Keratinocyte (primary cell): ENCODE data around the gene PCDH9. TPM values are rescaled to one million over a fixed set of nuclear protein-coding genes. Genes with fewer than 3 reads are reported as not detected.

ENCODE experiments used
- DNase-seq: peaks from one replicate; pipeline ENCODE4 v3.0.0-alpha.2; 2011; ENCODE audit warnings: low read depth, missing footprints, low spot score
- FAIRE-seq: peaks from 2 replicates; lab custom pipeline; 2011; peaks lifted over from hg19 to GRCh38; lab: Jason Lieb, UNC
- H2AFZ ChIP-seq: 2 replicates; pipeline ENCODE4 v1.6.0; 2012; ENCODE audit warnings: low read length, control low read depth, inconsistent platforms; ENCODE audit not compliant: control insufficient read depth
- H3K27ac ChIP-seq: 2 replicates; pipeline ENCODE4 v1.5.1; 2011; ENCODE audit warnings: low read length; ENCODE audit not compliant: control insufficient read depth, insufficient read depth
- H3K27me3 ChIP-seq: 3 replicates; pipeline ENCODE4 v1.6.0; 2011; ENCODE audit warnings: low read length; ENCODE audit not compliant: control insufficient read depth, insufficient read depth; ENCODE audit errors: extremely low read depth
- H3K36me3 ChIP-seq, 2 experiments: 2 replicates in 1 of 2; 3 replicates in 1 of 2; pipeline ENCODE4 v1.5.1; 2011; ENCODE audit warnings: low read length in 2 of 2, mild to moderate bottlenecking in 1 of 2; ENCODE audit not compliant: control insufficient read depth in 2 of 2, insufficient read depth in 2 of 2; ENCODE audit errors: extremely low read depth in 1 of 2
- H3K4me1 ChIP-seq: 3 replicates; pipeline ENCODE4 v1.5.1; 2011; ENCODE audit warnings: low read length; ENCODE audit not compliant: control insufficient read depth, insufficient read depth; ENCODE audit errors: extremely low read depth
- H3K4me2 ChIP-seq: 3 replicates; pipeline ENCODE4 v1.6.0; 2011; ENCODE audit warnings: low read depth, low read length; ENCODE audit not compliant: control insufficient read depth, insufficient read depth; ENCODE audit errors: extremely low read depth
- H3K4me3 ChIP-seq, 3 experiments: fragments of 200-600 bp in 1 of 3; sonication (generic) in 1 of 3; 2 replicates in 2 of 3; 3 replicates in 1 of 3; pipeline ENCODE4 v1.5.1; 2011 to 2016; ENCODE audit warnings: low read length in 3 of 3, mild to moderate bottlenecking in 3 of 3, control low read depth in 2 of 3, inconsistent platforms in 1 of 3, low read depth in 1 of 3, mixed read lengths in 1 of 3, mixed run types in 1 of 3, moderate library complexity in 1 of 3; ENCODE audit not compliant: control insufficient read depth in 2 of 3, insufficient read depth in 2 of 3; ENCODE audit errors: extremely low read depth in 1 of 3
- H3K79me2 ChIP-seq: 2 replicates; pipeline ENCODE4 v1.6.0; 2012; ENCODE audit warnings: low read length; ENCODE audit not compliant: control insufficient read depth, insufficient read depth
- H3K9ac ChIP-seq: 3 replicates; pipeline ENCODE4 v1.6.0; 2011; ENCODE audit warnings: low read length; ENCODE audit not compliant: control insufficient read depth, insufficient read depth; ENCODE audit errors: extremely low read depth
- H3K9me1 ChIP-seq: 3 replicates; pipeline ENCODE4 v1.6.0; 2011; ENCODE audit warnings: low read length; ENCODE audit not compliant: control insufficient read depth, insufficient read depth; ENCODE audit errors: extremely low read depth
- H3K9me3 ChIP-seq: 2 replicates; pipeline ENCODE4 v1.5.1; 2012; ENCODE audit warnings: low read depth, low read length; ENCODE audit not compliant: control insufficient read depth
- H4K20me1 ChIP-seq: 3 replicates; pipeline ENCODE4 v1.6.0; 2011; ENCODE audit warnings: low read length; ENCODE audit not compliant: control insufficient read depth, insufficient read depth; ENCODE audit errors: extremely low read depth
- EZH2 ChIP-seq: IDR thresholded peaks from one replicate; pipeline ENCODE4 v1.6.1; 2012; ENCODE audit warnings: inconsistent platforms, mild to moderate bottlenecking, low read length, moderate library complexity
- dilution Hi-C: fragments of 300-500 bp; cut with MboI; formaldehyde crosslinking; loops from one replicate; pipeline ENCODE4 v1.7.0; 2020; ENCODE audit warnings: low sequenced_read_pairs; ENCODE audit not compliant: extremely low pct_ligation_motif_present
- polyA plus RNA-seq, 5 experiments: library from polyadenylated mRNA; depleted of rRNA in 3 of 5; stranded (reverse) in 3 of 5; stranded (forward) in 1 of 5; unstranded in 1 of 5; fragments of >200 nt; gene quantifications; 1 replicate in 1 of 5; 2 replicates in 3 of 5; 3 replicates in 1 of 5; pipeline versions ENCODE4 v1.2.1 to v1.2.3, GENCODE V29; 2011 to 2012; ENCODE audit warnings: missing spikeins in 2 of 5, low read depth in 1 of 5, low replicate concordance in 1 of 5
- TF ChIP-seq, protein P1 (sequence below), 3 experiments: IDR thresholded peaks in 1 of 3; conservative IDR thresholded peaks in 1 of 3; optimal IDR thresholded peaks in 1 of 3; 2 replicates in 2 of 3; 3 replicates in 1 of 3; pipeline versions ENCODE3 to v1.5.1; 2011; ENCODE audit warnings: low read length in 3 of 3, mild to moderate bottlenecking in 3 of 3, moderate library complexity in 2 of 3, control low read depth in 1 of 3, inconsistent platforms in 1 of 3; ENCODE audit not compliant: insufficient read depth in 2 of 3; ENCODE audit errors: extremely low read depth in 1 of 3

The PCDH9 gene
- polyA plus RNA-seq, 1 donor (not counting 4 experiments of a cell fraction or from before 2014, with no cell fraction given), result 0.21 TPM

- no peak for FAIRE-seq
- dilution Hi-C loops, result no loop called here
Measured at GRCh38 chr13:66559093-66559492, 671.0 kb downstream of the PCDH9 start.

DNA sequence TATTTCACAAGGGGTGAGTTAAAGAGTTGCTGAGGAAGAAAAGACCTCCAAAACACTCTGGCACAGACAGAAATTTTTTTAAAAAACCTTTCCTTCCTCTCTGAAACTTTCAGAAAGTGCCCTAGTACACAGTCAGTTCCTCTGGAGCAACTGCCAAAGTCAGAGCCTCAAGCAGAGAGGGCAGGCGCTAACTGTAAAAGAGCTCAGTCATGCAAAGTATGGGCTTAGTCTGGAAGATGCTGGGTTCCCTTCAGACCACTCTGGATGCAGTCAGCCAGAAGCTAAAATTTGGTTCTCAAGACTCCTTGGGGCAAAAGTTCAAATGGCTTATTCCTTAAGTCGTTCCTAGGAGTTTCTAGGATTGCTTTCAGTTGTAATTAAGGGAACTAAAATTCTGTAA is 671.6 kb downstream of the PCDH9 start:
- no peak for DNase-seq
- H3K79me2 ChIP-seq, result no peaks in the 10 kb centered on the region
- no peaks in the 10 kb centered on the region for H3K4me1 ChIP-seq
- no peak overlapping the region for H3K4me2 ChIP-seq
- no peaks in the 10 kb centered on the region for H3K36me3 ChIP-seq
- TF ChIP-seq, protein P1, sequence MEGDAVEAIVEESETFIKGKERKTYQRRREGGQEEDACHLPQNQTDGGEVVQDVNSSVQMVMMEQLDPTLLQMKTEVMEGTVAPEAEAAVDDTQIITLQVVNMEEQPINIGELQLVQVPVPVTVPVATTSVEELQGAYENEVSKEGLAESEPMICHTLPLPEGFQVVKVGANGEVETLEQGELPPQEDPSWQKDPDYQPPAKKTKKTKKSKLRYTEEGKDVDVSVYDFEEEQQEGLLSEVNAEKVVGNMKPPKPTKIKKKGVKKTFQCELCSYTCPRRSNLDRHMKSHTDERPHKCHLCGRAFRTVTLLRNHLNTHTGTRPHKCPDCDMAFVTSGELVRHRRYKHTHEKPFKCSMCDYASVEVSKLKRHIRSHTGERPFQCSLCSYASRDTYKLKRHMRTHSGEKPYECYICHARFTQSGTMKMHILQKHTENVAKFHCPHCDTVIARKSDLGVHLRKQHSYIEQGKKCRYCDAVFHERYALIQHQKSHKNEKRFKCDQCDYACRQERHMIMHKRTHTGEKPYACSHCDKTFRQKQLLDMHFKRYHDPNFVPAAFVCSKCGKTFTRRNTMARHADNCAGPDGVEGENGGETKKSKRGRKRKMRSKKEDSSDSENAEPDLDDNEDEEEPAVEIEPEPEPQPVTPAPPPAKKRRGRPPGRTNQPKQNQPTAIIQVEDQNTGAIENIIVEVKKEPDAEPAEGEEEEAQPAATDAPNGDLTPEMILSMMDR (optimal IDR thresholded peaks at IDR 0.05 in 1 of 3, IDR thresholded peaks at IDR 0.05 in 1 of 3, conservative IDR thresholded peaks at IDR 0.05 in 1 of 3; ENCODE audit: extremely low read depth in 1 of 3, insufficient read depth in 2 of 3, low read length in 3 of 3), result no peak
- no peak for TF ChIP-seq EZH2
- H3K27me3 ChIP-seq, result no peaks in the 10 kb centered on the region
- H4K20me1 ChIP-seq, result no peaks in the 10 kb centered on the region
- no peak overlapping the region for H3K4me3 ChIP-seq
- no peak overlapping the region for H2AFZ ChIP-seq
- dilution Hi-C loops, result no loop called here
- FAIRE-seq, result no peak
- H3K9me1 ChIP-seq, result no peaks in the 10 kb centered on the region
- no peak overlapping the region for H3K27ac ChIP-seq
- H3K9me3 ChIP-seq, result no peaks in the 10 kb centered on the region
- H3K9ac ChIP-seq, result no peak overlapping the region

More at GRCh38 chr13:66559093-66559492, 671.0 kb downstream of the PCDH9 start:
- H4K20me1 ChIP-seq, result no peaks in the 10 kb centered on the region
- no peaks in the 10 kb centered on the region for H3K9me3 ChIP-seq
- H2AFZ ChIP-seq, result no peak overlapping the region
- H3K4me1 ChIP-seq, result no peaks in the 10 kb centered on the region
- H3K27me3 ChIP-seq, result no peaks in the 10 kb centered on the region
- no peaks in the 10 kb centered on the region for H3K36me3 ChIP-seq
- H3K27ac ChIP-seq, result no peak overlapping the region
- no peaks in the 10 kb centered on the region for H3K79me2 ChIP-seq
- H3K4me2 ChIP-seq, result no peak overlapping the region
- TF ChIP-seq, protein P1 (optimal IDR thresholded peaks at IDR 0.05 in 1 of 3, IDR thresholded peaks at IDR 0.05 in 1 of 3, conservative IDR thresholded peaks at IDR 0.05 in 1 of 3; ENCODE audit: extremely low read depth in 1 of 3, insufficient read depth in 2 of 3, low read length in 3 of 3), result no peak
- no peaks in the 10 kb centered on the region for H3K9me1 ChIP-seq
- H3K4me3 ChIP-seq, result no peak overlapping the region
- no peak overlapping the region for H3K9ac ChIP-seq
- DNase-seq, result no peak
